ENCODE results near the gene PDGFRB. TPM values are rescaled to one million over a fixed set of nuclear protein-coding genes. Genes with fewer than 3 reads are reported as not detected.
A peak's percentile ranks its signal among the peaks of the same experiment; 100 is the strongest.

Gene PDGFRB
- total and polyA plus RNA-seq, 2 of the 8 experiments (the other 6 are each of a cell fraction or from before 2014, with no cell fraction given): 4.2 to 13.7 TPM

GRCh38 chr5:150137168-150137957, 18.3 kb downstream of the PDGFRB start:
- no peaks in the 10 kb centered on the region for H3K9me3 ChIP-seq (ENCODE audit: insufficient read depth in 2 of 2, low read depth in 1 of 2, low read length in 1 of 2)
- POLR2A ChIA-PET (ENCODE audit: partially characterized antibody): interaction anchor here (1.4 kb wide), 2 partner anchors 14 to 78 kb away, joined by 4 to 5 read pairs; no protein-coding TSS in a partner anchor
- H4K91ac ChIP-seq (replicated peaks; ENCODE audit: insufficient read length, low read length): peak overlapping the region; percentile 37
- 0 out of 2 replicates have a peak overlapping the region, but pooled peaks have one; percentile 46 for H2BK15ac ChIP-seq (ENCODE audit: low read length)
- H3K9ac ChIP-seq (replicated peaks in 1 of 4; ENCODE audit: extremely low read depth in 1 of 4, low read depth in 3 of 4, low read length in 3 of 4): no peak overlapping the region
- peak overlapping the region; percentile 99 for H2BK12ac ChIP-seq (ENCODE audit: low read depth, low read length)
- H3K36me3 ChIP-seq (ENCODE audit: control insufficient read depth in 2 of 4, insufficient read depth in 4 of 4, low read length in 3 of 4): no peaks in the 10 kb centered on the region
- H2BK20ac ChIP-seq (ENCODE audit: low read length): peak overlapping the region; percentile 23; the same call in 1 of the 2 replicates
- H3K14ac ChIP-seq (ENCODE audit: insufficient read length): no peak overlapping the region
- no peak overlapping the region for H3K56ac ChIP-seq (replicated peaks; ENCODE audit: insufficient read length, low read depth, low read length)
- peak overlapping the region in 1 of 2 experiments; percentile 18; a peak in 2 of 4 replicates for H3K4me2 ChIP-seq (ENCODE audit: insufficient read depth in 1 of 2, low read depth in 2 of 2, low read length in 2 of 2)
- FAIRE-seq: no peak
- no peak overlapping the region for H3K4me3 ChIP-seq (ENCODE audit: extremely low read depth in 1 of 4, insufficient read depth in 2 of 4, low read depth in 3 of 4, low read length in 4 of 4)
- peak overlapping the region; percentile 0 for H3K4ac ChIP-seq (replicated peaks; ENCODE audit: insufficient read length, low read depth, low read length)
- H3K18ac ChIP-seq (ENCODE audit: extremely low read depth, low read length): no peak overlapping the region
- H3K27ac ChIP-seq (ENCODE audit: low read depth, low read length): no peak overlapping the region
- peak overlapping the region; percentile 73; the same call in 1 of the 2 replicates for H2BK5ac ChIP-seq (ENCODE audit: low read depth, low read length)
- peaks cover 4 to 32% (median 26%) of the 10 kb centered on the region in 4 experiments for H3K4me1 ChIP-seq (replicated peaks in 1 of 4; ENCODE audit: control insufficient read depth in 3 of 4, insufficient read depth in 4 of 4, low read length in 3 of 4)
- H3K79me2 ChIP-seq (ENCODE audit: control insufficient read depth in 1 of 2, insufficient read depth in 2 of 2, low read length in 2 of 2): no peaks in the 10 kb centered on the region
- 77% methylated on average over 12 of the region's 12 CpGs; no CpG with 5 or more reads in 1 of the 2 experiments for WGBS, 2 experiments (ENCODE audit: extremely low coverage in 1 of 2, insufficient coverage in 1 of 2, insufficient read length in 1 of 2, insufficient replicate concordance in 2 of 2, low coverage in 1 of 2, low lambda C conversion rate in 2 of 2, missing lambda C conversion rate in 1 of 2)
- no peak overlapping the region for H2BK120ac ChIP-seq (replicated peaks; ENCODE audit: low read depth, low read length)
- no peak overlapping the region for H3K23ac ChIP-seq (ENCODE audit: insufficient read length)
- no peak overlapping the region for H2AFZ ChIP-seq (ENCODE audit: low read length)
- no peak for DNase-seq (ENCODE audit: low read depth in 1 of 2, low spot score in 2 of 2)
- TF ChIP-seq TEAD4 (IDR thresholded peaks at IDR 0.05; ENCODE audit: low read depth, low read length): 0 out of 2 replicates have a peak, but pooled peaks have one; percentile 6
- no peak for TF ChIP-seq CTCF (IDR thresholded peaks at IDR 0.05; ENCODE audit: control extremely low read depth in 1 of 3, insufficient read depth in 1 of 3, low read depth in 1 of 3, low read length in 3 of 3)
- TF ChIP-seq PHF8 (conservative IDR thresholded peaks at IDR 0.05; ENCODE audit: low read depth, low read length): no peak
- TF ChIP-seq BACH1 (IDR thresholded peaks at IDR 0.05; ENCODE audit: low read length): no peak
- no peaks in the 10 kb centered on the region; a peak in 3 of 7 replicates for H3K27me3 ChIP-seq (replicated peaks in 1 of 4; ENCODE audit: control insufficient read depth in 3 of 4, extremely low read depth in 1 of 4, insufficient read depth in 3 of 4, low read length in 3 of 4)
- no peak overlapping the region for H4K5ac ChIP-seq (ENCODE audit: insufficient read length, low read depth, low read length)
- peak overlapping the region; percentile 96 for H2AK5ac ChIP-seq (ENCODE audit: low read depth, low read length)
- no peaks in the 10 kb centered on the region for H3K23me2 ChIP-seq (ENCODE audit: low read depth, low read length)
- no peaks in the 10 kb centered on the region for H3K79me1 ChIP-seq (ENCODE audit: low read depth, low read length)
- no peaks in the 10 kb centered on the region for H4K20me1 ChIP-seq (replicated peaks in 1 of 2; ENCODE audit: control insufficient read depth in 1 of 2, insufficient read depth in 2 of 2, low read length in 2 of 2)
- 0 out of 2 replicates have a peak overlapping the region, but pooled peaks have one; percentile 51 for H4K8ac ChIP-seq (ENCODE audit: extremely low read depth, insufficient read depth, low read length)
- CTCF ChIA-PET (ENCODE audit: partially characterized antibody): interaction anchor here (1.3 to 13.1 kb wide), 10 partner anchors 14 to 82 kb away, joined by 3 to 188 read pairs (median 12); partner anchors contain the start of gene PDGFRB

Measured in H1 (cell line).